IPS-20b (cell line): ENCODE results near the gene MAPK8.
"Not testable (repeated sequence)": the region's sequence is repeated elsewhere in the genome, so short reads cannot be mapped to it uniquely, and the experiment has no call there.

Source experiments
- H3K27ac ChIP-seq: one replicate; pipeline ENCODE4 v1.5.1; 2013; ENCODE audit warnings: low read length
- H3K27me3 ChIP-seq: 2 replicates; pipeline ENCODE4 v1.6.1; 2013; ENCODE audit warnings: mild to moderate bottlenecking, low read length, inconsistent platforms; ENCODE audit not compliant: insufficient read depth
- H3K36me3 ChIP-seq: 2 replicates; pipeline ENCODE4 v1.6.1; 2013; ENCODE audit warnings: low read depth, mild to moderate bottlenecking, inconsistent platforms, low read length, moderate library complexity; ENCODE audit not compliant: insufficient read depth
- H3K4me1 ChIP-seq: 2 replicates; pipeline ENCODE4 v1.6.1; 2013; ENCODE audit warnings: mild to moderate bottlenecking, control low read depth, inconsistent platforms, low read length, moderate library complexity; ENCODE audit not compliant: insufficient read depth
- H3K4me3 ChIP-seq: 2 replicates; pipeline ENCODE4 v1.5.1; 2013; ENCODE audit warnings: mild to moderate bottlenecking, low read length, inconsistent platforms
- H3K9ac ChIP-seq: 2 replicates; pipeline ENCODE4 v1.6.1; 2013; ENCODE audit warnings: low read depth, mild to moderate bottlenecking, inconsistent platforms, low read length, moderate library complexity
- H3K9me3 ChIP-seq: 2 replicates; pipeline ENCODE4 v1.6.1; 2013; ENCODE audit warnings: mild to moderate bottlenecking, low read depth, low read length, inconsistent platforms; ENCODE audit not compliant: insufficient read depth

MAPK8 gene

GRCh38 chr10:48406658-48407057 lies 100.2 kb downstream of the MAPK8 start:
- Histone ChIP-seq H3K27me3 (no peaks in the 10 kb centered on the region), H3K4me3 (no peak overlapping the region), H3K4me1 (no peaks in the 10 kb centered on the region), H3K9me3 (no peaks in the 10 kb centered on the region), H3K27ac (no peak overlapping the region), H3K9ac (no peak overlapping the region), H3K36me3 (peaks cover 21% of the 10 kb centered on the region)

- Histone ChIP-seq H3K27me3 (no peaks in the 10 kb centered on the region), H3K4me3 (no peak overlapping the region), H3K36me3 (peaks cover 34% of the 10 kb centered on the region), H3K9ac (no peak overlapping the region), H3K9me3 (no peaks in the 10 kb centered on the region), H3K27ac (no peak overlapping the region), H3K4me1 (no peaks in the 10 kb centered on the region)
These were observed 104.0 kb downstream of the MAPK8 start for GRCh38 chr10:48410503-48410902.

GRCh38 chr10:48411510-48411909 lies 105.0 kb downstream of the MAPK8 start:
- Histone ChIP-seq H3K4me1 (no peaks in the 10 kb centered on the region), H3K27ac (no peak overlapping the region), H3K4me3 (no peak overlapping the region), H3K36me3 (peaks cover 34% of the 10 kb centered on the region), H3K27me3 (no peaks in the 10 kb centered on the region), H3K9ac (no peak overlapping the region), H3K9me3 (no peaks in the 10 kb centered on the region)

GRCh38 chr10:48412081-48412480 lies 105.6 kb downstream of the MAPK8 start:
- Histone ChIP-seq H3K4me1 (no peaks in the 10 kb centered on the region), H3K9ac (no peak overlapping the region), H3K9me3 (no peaks in the 10 kb centered on the region), H3K4me3 (no peak overlapping the region), H3K36me3 (peaks cover 34% of the 10 kb centered on the region), H3K27ac (no peak overlapping the region), H3K27me3 (no peaks in the 10 kb centered on the region)

GRCh38 chr10:48412933-48413332 lies 106.5 kb downstream of the MAPK8 start:
- H3K4me1 ChIP-seq, result no peaks in the 10 kb centered on the region
- H3K27me3 ChIP-seq, result no peaks in the 10 kb centered on the region
- H3K36me3 ChIP-seq, result peaks cover 34% of the 10 kb centered on the region
- no peak overlapping the region for H3K4me3 ChIP-seq
- no peaks in the 10 kb centered on the region for H3K9me3 ChIP-seq
- no peak overlapping the region for H3K27ac ChIP-seq
- H3K9ac ChIP-seq, result no peak overlapping the region

GRCh38 chr10:48414160-48414559 lies 107.7 kb downstream of the MAPK8 start:
- no peaks in the 10 kb centered on the region for H3K4me1 ChIP-seq
- H3K4me3 ChIP-seq, result no peak overlapping the region
- H3K27ac ChIP-seq, result no peak overlapping the region
- H3K9me3 ChIP-seq, result no peaks in the 10 kb centered on the region
- H3K27me3 ChIP-seq, result no peaks in the 10 kb centered on the region
- no peak overlapping the region for H3K9ac ChIP-seq
- peaks cover 34% of the 10 kb centered on the region for H3K36me3 ChIP-seq

- no peak overlapping the region for H3K4me3 ChIP-seq
- no peaks in the 10 kb centered on the region for H3K27me3 ChIP-seq
- H3K4me1 ChIP-seq, result no peaks in the 10 kb centered on the region
- H3K9me3 ChIP-seq, result no peaks in the 10 kb centered on the region
- peaks cover 33% of the 10 kb centered on the region for H3K36me3 ChIP-seq
- H3K9ac ChIP-seq, result no peak overlapping the region
- H3K27ac ChIP-seq, result no peak overlapping the region
These were observed 108.3 kb downstream of the MAPK8 start for GRCh38 chr10:48414778-48415177.

- no peaks in the 10 kb centered on the region for H3K27me3 ChIP-seq
- H3K9me3 ChIP-seq, result no peaks in the 10 kb centered on the region
- H3K27ac ChIP-seq, result no peak overlapping the region
- no peak overlapping the region for H3K9ac ChIP-seq
- no peak overlapping the region for H3K4me3 ChIP-seq
- H3K4me1 ChIP-seq, result no peaks in the 10 kb centered on the region
- peaks cover 24% of the 10 kb centered on the region for H3K36me3 ChIP-seq
These were observed 110.2 kb downstream of the MAPK8 start for GRCh38 chr10:48416584-48417232.

GRCh38 chr10:48417374-48417773 lies 110.9 kb downstream of the MAPK8 start:
- Histone ChIP-seq H3K27ac (no peak overlapping the region), H3K27me3 (no peaks in the 10 kb centered on the region), H3K9ac (no peak overlapping the region), H3K4me1 (no peaks in the 10 kb centered on the region), H3K36me3 (peaks cover 19% of the 10 kb centered on the region), H3K4me3 (no peak overlapping the region), H3K9me3 (no peaks in the 10 kb centered on the region)

GRCh38 chr10:48418189-48418788 lies 111.8 kb downstream of the MAPK8 start:
- Histone ChIP-seq H3K4me3 (no peak overlapping the region), H3K9ac (no peak overlapping the region), H3K27ac (no peak overlapping the region), H3K4me1 (no peaks in the 10 kb centered on the region), H3K9me3 (no peaks in the 10 kb centered on the region), H3K27me3 (no peaks in the 10 kb centered on the region), H3K36me3 (peaks cover 10% of the 10 kb centered on the region)

- Histone ChIP-seq H3K27me3 (no peaks in the 10 kb centered on the region), H3K9me3 (no peaks in the 10 kb centered on the region), H3K36me3 (peaks cover 8% of the 10 kb centered on the region; the same call in 1 of the 2 replicates), H3K4me3 (no peak overlapping the region), H3K9ac (no peak overlapping the region), H3K27ac (no peak overlapping the region), H3K4me1 (no peaks in the 10 kb centered on the region)
These were observed 113.2 kb downstream of the MAPK8 start for GRCh38 chr10:48419714-48420113.

GRCh38 chr10:48421862-48422261 lies 115.4 kb downstream of the MAPK8 start:
- not testable (repeated sequence) for H3K4me3 ChIP-seq, H3K9me3 ChIP-seq, H3K4me1 ChIP-seq, H3K27ac ChIP-seq, H3K27me3 ChIP-seq, H3K9ac ChIP-seq
- H3K36me3 ChIP-seq, result peaks cover 18% of the 10 kb centered on the region; the same call in 1 of the 2 replicates
